Keratinocyte (primary cell): Measurements from ENCODE around the gene RBM10. TPM values are rescaled to one million over a fixed set of nuclear protein-coding genes. Genes with fewer than 3 reads are reported as not detected.

Experiments used
- DNase-seq: peaks from one replicate; pipeline ENCODE4 v3.0.0-alpha.2; 2011; ENCODE audit warnings: low read depth, missing footprints, low spot score
- FAIRE-seq: peaks from 2 replicates; lab custom pipeline; 2011; peaks lifted over from hg19 to GRCh38; lab: Jason Lieb, UNC
- H2AFZ ChIP-seq: 2 replicates; pipeline ENCODE4 v1.6.0; 2012; ENCODE audit warnings: low read length, control low read depth, inconsistent platforms; ENCODE audit not compliant: control insufficient read depth
- H3K27ac ChIP-seq: 2 replicates; pipeline ENCODE4 v1.5.1; 2011; ENCODE audit warnings: low read length; ENCODE audit not compliant: control insufficient read depth, insufficient read depth
- H3K27me3 ChIP-seq: 3 replicates; pipeline ENCODE4 v1.6.0; 2011; ENCODE audit warnings: low read length; ENCODE audit not compliant: control insufficient read depth, insufficient read depth; ENCODE audit errors: extremely low read depth
- H3K36me3 ChIP-seq, 2 experiments: 2 replicates in 1 of 2; 3 replicates in 1 of 2; pipeline ENCODE4 v1.5.1; 2011; ENCODE audit warnings: low read length in 2 of 2, mild to moderate bottlenecking in 1 of 2; ENCODE audit not compliant: control insufficient read depth in 2 of 2, insufficient read depth in 2 of 2; ENCODE audit errors: extremely low read depth in 1 of 2
- H3K4me1 ChIP-seq: 3 replicates; pipeline ENCODE4 v1.5.1; 2011; ENCODE audit warnings: low read length; ENCODE audit not compliant: control insufficient read depth, insufficient read depth; ENCODE audit errors: extremely low read depth
- H3K4me2 ChIP-seq: 3 replicates; pipeline ENCODE4 v1.6.0; 2011; ENCODE audit warnings: low read depth, low read length; ENCODE audit not compliant: control insufficient read depth, insufficient read depth; ENCODE audit errors: extremely low read depth
- H3K4me3 ChIP-seq, 3 experiments: fragments of 200-600 bp in 1 of 3; sonication (generic) in 1 of 3; 2 replicates in 2 of 3; 3 replicates in 1 of 3; pipeline ENCODE4 v1.5.1; 2011 to 2016; ENCODE audit warnings: low read length in 3 of 3, mild to moderate bottlenecking in 3 of 3, control low read depth in 2 of 3, inconsistent platforms in 1 of 3, low read depth in 1 of 3, mixed read lengths in 1 of 3, mixed run types in 1 of 3, moderate library complexity in 1 of 3; ENCODE audit not compliant: control insufficient read depth in 2 of 3, insufficient read depth in 2 of 3; ENCODE audit errors: extremely low read depth in 1 of 3
- H3K79me2 ChIP-seq: 2 replicates; pipeline ENCODE4 v1.6.0; 2012; ENCODE audit warnings: low read length; ENCODE audit not compliant: control insufficient read depth, insufficient read depth
- H3K9ac ChIP-seq: 3 replicates; pipeline ENCODE4 v1.6.0; 2011; ENCODE audit warnings: low read length; ENCODE audit not compliant: control insufficient read depth, insufficient read depth; ENCODE audit errors: extremely low read depth
- H3K9me1 ChIP-seq: 3 replicates; pipeline ENCODE4 v1.6.0; 2011; ENCODE audit warnings: low read length; ENCODE audit not compliant: control insufficient read depth, insufficient read depth; ENCODE audit errors: extremely low read depth
- H3K9me3 ChIP-seq: 2 replicates; pipeline ENCODE4 v1.5.1; 2012; ENCODE audit warnings: low read depth, low read length; ENCODE audit not compliant: control insufficient read depth
- H4K20me1 ChIP-seq: 3 replicates; pipeline ENCODE4 v1.6.0; 2011; ENCODE audit warnings: low read length; ENCODE audit not compliant: control insufficient read depth, insufficient read depth; ENCODE audit errors: extremely low read depth
- EZH2 ChIP-seq: IDR thresholded peaks from one replicate; pipeline ENCODE4 v1.6.1; 2012; ENCODE audit warnings: inconsistent platforms, mild to moderate bottlenecking, low read length, moderate library complexity
- dilution Hi-C: fragments of 300-500 bp; cut with MboI; formaldehyde crosslinking; loops from one replicate; pipeline ENCODE4 v1.7.0; 2020; ENCODE audit warnings: low sequenced_read_pairs; ENCODE audit not compliant: extremely low pct_ligation_motif_present
- polyA plus RNA-seq, 5 experiments: library from polyadenylated mRNA; depleted of rRNA in 3 of 5; stranded (reverse) in 3 of 5; stranded (forward) in 1 of 5; unstranded in 1 of 5; fragments of >200 nt; gene quantifications; 1 replicate in 1 of 5; 2 replicates in 3 of 5; 3 replicates in 1 of 5; pipeline versions ENCODE4 v1.2.1 to v1.2.3, GENCODE V29; 2011 to 2012; ENCODE audit warnings: missing spikeins in 2 of 5, low read depth in 1 of 5, low replicate concordance in 1 of 5
- TF ChIP-seq, protein P1 (sequence below), 3 experiments: IDR thresholded peaks in 1 of 3; conservative IDR thresholded peaks in 1 of 3; optimal IDR thresholded peaks in 1 of 3; 2 replicates in 2 of 3; 3 replicates in 1 of 3; pipeline versions ENCODE3 to v1.5.1; 2011; ENCODE audit warnings: low read length in 3 of 3, mild to moderate bottlenecking in 3 of 3, moderate library complexity in 2 of 3, control low read depth in 1 of 3, inconsistent platforms in 1 of 3; ENCODE audit not compliant: insufficient read depth in 2 of 3; ENCODE audit errors: extremely low read depth in 1 of 3

The RBM10 gene
- polyA plus RNA-seq, 1 donor (not counting 4 experiments of a cell fraction or from before 2014, with no cell fraction given), result 10.8 TPM

DNA sequence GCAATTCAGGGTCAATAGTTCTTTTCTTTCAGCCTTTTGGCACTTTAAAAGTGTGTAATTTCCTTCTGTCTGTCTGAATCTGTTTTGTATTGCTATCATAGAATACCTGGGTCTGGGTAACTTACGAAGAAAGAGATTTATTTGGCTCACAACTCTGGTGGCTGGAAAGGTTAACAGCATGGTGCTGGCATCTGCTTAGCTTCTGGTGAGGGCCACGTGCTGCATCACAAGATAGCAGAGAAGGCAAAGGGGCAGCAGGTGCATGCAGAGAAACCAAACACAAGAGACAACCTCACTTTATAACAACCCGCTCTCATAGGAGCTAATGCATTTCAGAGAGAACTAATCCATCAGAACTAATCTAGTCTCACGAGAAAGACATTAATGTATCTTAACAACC lies 48.0 kb upstream of the RBM10 start:
- H3K36me3 ChIP-seq, result no peaks in the 10 kb centered on the region
- H3K79me2 ChIP-seq, result no peaks in the 10 kb centered on the region
- H2AFZ ChIP-seq, result no peak overlapping the region
- H3K9me1 ChIP-seq, result no peaks in the 10 kb centered on the region
- FAIRE-seq (no peak), DNase-seq (no peak)
- H3K4me3 ChIP-seq, result no peak overlapping the region
- no peaks in the 10 kb centered on the region for H3K9me3 ChIP-seq
- H4K20me1 ChIP-seq, result no peaks in the 10 kb centered on the region
- H3K27me3 ChIP-seq, result no peaks in the 10 kb centered on the region
- dilution Hi-C loops, result no loop called here
- H3K9ac ChIP-seq, result no peak overlapping the region
- no peak overlapping the region for H3K27ac ChIP-seq
- TF ChIP-seq, protein P1, sequence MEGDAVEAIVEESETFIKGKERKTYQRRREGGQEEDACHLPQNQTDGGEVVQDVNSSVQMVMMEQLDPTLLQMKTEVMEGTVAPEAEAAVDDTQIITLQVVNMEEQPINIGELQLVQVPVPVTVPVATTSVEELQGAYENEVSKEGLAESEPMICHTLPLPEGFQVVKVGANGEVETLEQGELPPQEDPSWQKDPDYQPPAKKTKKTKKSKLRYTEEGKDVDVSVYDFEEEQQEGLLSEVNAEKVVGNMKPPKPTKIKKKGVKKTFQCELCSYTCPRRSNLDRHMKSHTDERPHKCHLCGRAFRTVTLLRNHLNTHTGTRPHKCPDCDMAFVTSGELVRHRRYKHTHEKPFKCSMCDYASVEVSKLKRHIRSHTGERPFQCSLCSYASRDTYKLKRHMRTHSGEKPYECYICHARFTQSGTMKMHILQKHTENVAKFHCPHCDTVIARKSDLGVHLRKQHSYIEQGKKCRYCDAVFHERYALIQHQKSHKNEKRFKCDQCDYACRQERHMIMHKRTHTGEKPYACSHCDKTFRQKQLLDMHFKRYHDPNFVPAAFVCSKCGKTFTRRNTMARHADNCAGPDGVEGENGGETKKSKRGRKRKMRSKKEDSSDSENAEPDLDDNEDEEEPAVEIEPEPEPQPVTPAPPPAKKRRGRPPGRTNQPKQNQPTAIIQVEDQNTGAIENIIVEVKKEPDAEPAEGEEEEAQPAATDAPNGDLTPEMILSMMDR (optimal IDR thresholded peaks at IDR 0.05 in 1 of 3, IDR thresholded peaks at IDR 0.05 in 1 of 3, conservative IDR thresholded peaks at IDR 0.05 in 1 of 3; ENCODE audit: extremely low read depth in 1 of 3, insufficient read depth in 2 of 3, low read length in 3 of 3), result no peak
- no peak for TF ChIP-seq EZH2
- no peak overlapping the region for H3K4me2 ChIP-seq
- H3K4me1 ChIP-seq, result no peaks in the 10 kb centered on the region

DNA sequence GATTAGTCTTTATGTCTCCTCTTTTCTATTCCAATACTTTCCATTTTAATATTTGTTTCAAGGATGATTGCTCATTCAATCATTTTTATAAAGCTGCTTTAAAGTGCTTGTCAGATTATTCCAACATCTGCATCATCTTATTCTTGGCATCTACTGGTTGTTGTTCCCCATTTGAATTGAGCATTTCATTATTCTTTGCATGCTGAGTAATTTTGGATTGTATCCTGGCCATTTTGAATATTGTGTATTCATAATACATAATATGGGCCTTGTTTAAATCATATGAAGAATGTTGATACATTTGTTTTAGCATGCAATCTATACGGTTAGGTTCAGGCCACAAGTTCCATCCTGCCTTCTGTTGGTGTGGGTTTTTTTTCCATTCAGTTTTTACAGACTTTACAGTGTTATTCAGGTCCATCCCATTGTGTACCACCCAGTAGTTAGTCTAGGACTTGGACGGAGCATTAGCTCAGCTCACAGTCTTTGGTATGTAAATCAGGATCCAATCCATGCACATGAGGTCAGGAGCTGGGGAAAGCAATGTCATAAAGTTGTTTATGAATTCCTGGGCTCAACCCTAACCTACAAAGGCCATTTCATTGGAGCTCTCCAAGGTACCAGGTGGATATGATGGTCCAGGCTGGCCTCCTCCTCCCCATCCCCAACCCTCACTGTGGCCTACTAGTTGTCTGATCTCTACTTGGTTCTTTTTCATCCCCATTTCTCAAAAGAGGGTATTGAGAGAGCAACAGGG lies 46.5 kb upstream of the RBM10 start:
- no peaks in the 10 kb centered on the region for H3K4me1 ChIP-seq
- no peak for DNase-seq
- dilution Hi-C loops, result no loop called here

More for the DNA sequence above, 46.5 kb upstream of the RBM10 start:
- H3K79me2 ChIP-seq, result no peaks in the 10 kb centered on the region
- H3K27me3 ChIP-seq, result no peaks in the 10 kb centered on the region
- no peak overlapping the region for H2AFZ ChIP-seq
- H3K9ac ChIP-seq, result no peak overlapping the region
- no peaks in the 10 kb centered on the region for H4K20me1 ChIP-seq
- H3K9me3 ChIP-seq, result no peaks in the 10 kb centered on the region
- no peak overlapping the region for H3K4me2 ChIP-seq
- no peak overlapping the region for H3K27ac ChIP-seq
- H3K4me3 ChIP-seq, result no peak overlapping the region
- H3K36me3 ChIP-seq, result no peaks in the 10 kb centered on the region
- no peak for TF ChIP-seq EZH2
- TF ChIP-seq, protein P1 (optimal IDR thresholded peaks at IDR 0.05 in 1 of 3, IDR thresholded peaks at IDR 0.05 in 1 of 3, conservative IDR thresholded peaks at IDR 0.05 in 1 of 3; ENCODE audit: extremely low read depth in 1 of 3, insufficient read depth in 2 of 3, low read length in 3 of 3), result no peak
- FAIRE-seq, result no peak
- H3K9me1 ChIP-seq, result no peaks in the 10 kb centered on the region
